ENCODE measurements around the gene CCDC59.

DNA sequence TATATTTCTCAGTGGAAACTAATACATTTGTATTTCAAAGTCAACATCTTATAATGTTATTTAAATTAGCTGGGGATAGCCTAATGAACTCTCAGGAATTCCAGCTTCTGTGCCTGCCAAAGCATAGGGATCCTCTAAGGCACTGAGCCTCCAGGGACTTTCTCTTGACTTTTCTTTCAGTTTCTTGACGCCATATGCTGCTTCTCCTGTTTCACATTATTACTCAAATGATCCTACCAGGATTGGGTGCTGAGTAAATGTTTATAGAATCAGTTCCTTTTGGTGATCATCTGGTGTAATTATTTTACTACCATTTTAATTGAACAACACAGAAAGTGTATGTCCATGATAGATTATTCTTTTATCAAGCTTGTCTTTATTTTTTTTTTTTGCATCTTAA is 8.0 kb upstream of the CCDC59 start:
- TF ChIP-seq YY1 (IDR thresholded peaks at IDR 0.05; ENCODE audit: borderline replicate concordance in 1 of 3, control insufficient read depth in 1 of 3, extremely low read depth in 1 of 3, insufficient read depth in 3 of 3, insufficient read length in 1 of 3, insufficient replicate concordance in 2 of 3, low read depth in 1 of 3, low read length in 2 of 3) (no peak), TCFL5 (CRISPR knock-in tag; conservative IDR thresholded peaks at IDR 0.05) (no peak), TEAD4 (IDR thresholded peaks at IDR 0.05; ENCODE audit: low read length) (no peak), TEAD4 (CRISPR knock-in tag; IDR thresholded peaks at IDR 0.05; ENCODE audit: borderline replicate concordance) (no peak), EP300 (IDR thresholded peaks at IDR 0.05; ENCODE audit: low read length) (no peak), CHD2 (IDR thresholded peaks at IDR 0.05; ENCODE audit: low read depth, low read length) (no peak), GATAD2B (IDR thresholded peaks at IDR 0.05; ENCODE audit: borderline replicate concordance) (no peak), RBBP5 (IDR thresholded peaks at IDR 0.05; ENCODE audit: borderline replicate concordance, insufficient read depth, low read length, poor library complexity, severe bottlenecking) (no peak)
- TF ChIP-seq, protein P1, sequence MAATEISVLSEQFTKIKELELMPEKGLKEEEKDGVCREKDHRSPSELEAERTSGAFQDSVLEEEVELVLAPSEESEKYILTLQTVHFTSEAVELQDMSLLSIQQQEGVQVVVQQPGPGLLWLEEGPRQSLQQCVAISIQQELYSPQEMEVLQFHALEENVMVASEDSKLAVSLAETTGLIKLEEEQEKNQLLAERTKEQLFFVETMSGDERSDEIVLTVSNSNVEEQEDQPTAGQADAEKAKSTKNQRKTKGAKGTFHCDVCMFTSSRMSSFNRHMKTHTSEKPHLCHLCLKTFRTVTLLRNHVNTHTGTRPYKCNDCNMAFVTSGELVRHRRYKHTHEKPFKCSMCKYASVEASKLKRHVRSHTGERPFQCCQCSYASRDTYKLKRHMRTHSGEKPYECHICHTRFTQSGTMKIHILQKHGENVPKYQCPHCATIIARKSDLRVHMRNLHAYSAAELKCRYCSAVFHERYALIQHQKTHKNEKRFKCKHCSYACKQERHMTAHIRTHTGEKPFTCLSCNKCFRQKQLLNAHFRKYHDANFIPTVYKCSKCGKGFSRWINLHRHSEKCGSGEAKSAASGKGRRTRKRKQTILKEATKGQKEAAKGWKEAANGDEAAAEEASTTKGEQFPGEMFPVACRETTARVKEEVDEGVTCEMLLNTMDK (IDR thresholded peaks at IDR 0.05; ENCODE audit: borderline replicate concordance, insufficient read depth, low read depth, low read length, poor library complexity, severe bottlenecking), result no peak
- TF ChIP-seq, protein P2, sequence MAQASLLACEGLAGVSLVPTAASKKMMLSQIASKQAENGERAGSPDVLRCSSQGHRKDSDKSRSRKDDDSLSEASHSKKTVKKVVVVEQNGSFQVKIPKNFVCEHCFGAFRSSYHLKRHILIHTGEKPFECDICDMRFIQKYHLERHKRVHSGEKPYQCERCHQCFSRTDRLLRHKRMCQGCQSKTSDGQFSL (CRISPR knock-in tag; IDR thresholded peaks at IDR 0.05), result no peak
- TF ChIP-seq, protein P2 (tag; IDR thresholded peaks at IDR 0.05), result no peak
- TF ChIP-seq, protein P3, sequence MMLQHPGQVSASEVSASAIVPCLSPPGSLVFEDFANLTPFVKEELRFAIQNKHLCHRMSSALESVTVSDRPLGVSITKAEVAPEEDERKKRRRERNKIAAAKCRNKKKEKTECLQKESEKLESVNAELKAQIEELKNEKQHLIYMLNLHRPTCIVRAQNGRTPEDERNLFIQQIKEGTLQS (IDR thresholded peaks at IDR 0.05), result no peak
- TF ChIP-seq, protein P3 (CRISPR knock-in tag; conservative IDR thresholded peaks at IDR 0.05), result no peak
- TF ChIP-seq, protein P4, sequence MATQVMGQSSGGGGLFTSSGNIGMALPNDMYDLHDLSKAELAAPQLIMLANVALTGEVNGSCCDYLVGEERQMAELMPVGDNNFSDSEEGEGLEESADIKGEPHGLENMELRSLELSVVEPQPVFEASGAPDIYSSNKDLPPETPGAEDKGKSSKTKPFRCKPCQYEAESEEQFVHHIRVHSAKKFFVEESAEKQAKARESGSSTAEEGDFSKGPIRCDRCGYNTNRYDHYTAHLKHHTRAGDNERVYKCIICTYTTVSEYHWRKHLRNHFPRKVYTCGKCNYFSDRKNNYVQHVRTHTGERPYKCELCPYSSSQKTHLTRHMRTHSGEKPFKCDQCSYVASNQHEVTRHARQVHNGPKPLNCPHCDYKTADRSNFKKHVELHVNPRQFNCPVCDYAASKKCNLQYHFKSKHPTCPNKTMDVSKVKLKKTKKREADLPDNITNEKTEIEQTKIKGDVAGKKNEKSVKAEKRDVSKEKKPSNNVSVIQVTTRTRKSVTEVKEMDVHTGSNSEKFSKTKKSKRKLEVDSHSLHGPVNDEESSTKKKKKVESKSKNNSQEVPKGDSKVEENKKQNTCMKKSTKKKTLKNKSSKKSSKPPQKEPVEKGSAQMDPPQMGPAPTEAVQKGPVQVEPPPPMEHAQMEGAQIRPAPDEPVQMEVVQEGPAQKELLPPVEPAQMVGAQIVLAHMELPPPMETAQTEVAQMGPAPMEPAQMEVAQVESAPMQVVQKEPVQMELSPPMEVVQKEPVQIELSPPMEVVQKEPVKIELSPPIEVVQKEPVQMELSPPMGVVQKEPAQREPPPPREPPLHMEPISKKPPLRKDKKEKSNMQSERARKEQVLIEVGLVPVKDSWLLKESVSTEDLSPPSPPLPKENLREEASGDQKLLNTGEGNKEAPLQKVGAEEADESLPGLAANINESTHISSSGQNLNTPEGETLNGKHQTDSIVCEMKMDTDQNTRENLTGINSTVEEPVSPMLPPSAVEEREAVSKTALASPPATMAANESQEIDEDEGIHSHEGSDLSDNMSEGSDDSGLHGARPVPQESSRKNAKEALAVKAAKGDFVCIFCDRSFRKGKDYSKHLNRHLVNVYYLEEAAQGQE (IDR thresholded peaks at IDR 0.05; ENCODE audit: borderline replicate concordance), result no peak
- TF ChIP-seq, protein P4 (CRISPR knock-in tag; IDR thresholded peaks at IDR 0.05; ENCODE audit: low read depth), result no peak
- TF ChIP-seq, protein P5, sequence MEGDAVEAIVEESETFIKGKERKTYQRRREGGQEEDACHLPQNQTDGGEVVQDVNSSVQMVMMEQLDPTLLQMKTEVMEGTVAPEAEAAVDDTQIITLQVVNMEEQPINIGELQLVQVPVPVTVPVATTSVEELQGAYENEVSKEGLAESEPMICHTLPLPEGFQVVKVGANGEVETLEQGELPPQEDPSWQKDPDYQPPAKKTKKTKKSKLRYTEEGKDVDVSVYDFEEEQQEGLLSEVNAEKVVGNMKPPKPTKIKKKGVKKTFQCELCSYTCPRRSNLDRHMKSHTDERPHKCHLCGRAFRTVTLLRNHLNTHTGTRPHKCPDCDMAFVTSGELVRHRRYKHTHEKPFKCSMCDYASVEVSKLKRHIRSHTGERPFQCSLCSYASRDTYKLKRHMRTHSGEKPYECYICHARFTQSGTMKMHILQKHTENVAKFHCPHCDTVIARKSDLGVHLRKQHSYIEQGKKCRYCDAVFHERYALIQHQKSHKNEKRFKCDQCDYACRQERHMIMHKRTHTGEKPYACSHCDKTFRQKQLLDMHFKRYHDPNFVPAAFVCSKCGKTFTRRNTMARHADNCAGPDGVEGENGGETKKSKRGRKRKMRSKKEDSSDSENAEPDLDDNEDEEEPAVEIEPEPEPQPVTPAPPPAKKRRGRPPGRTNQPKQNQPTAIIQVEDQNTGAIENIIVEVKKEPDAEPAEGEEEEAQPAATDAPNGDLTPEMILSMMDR (IDR thresholded peaks at IDR 0.05 in 2 of 3, conservative IDR thresholded peaks at IDR 0.05 in 1 of 3; ENCODE audit: insufficient read depth in 2 of 3, low read depth in 1 of 3, low read length in 3 of 3), result no peak
